Activated T-cell treated with anti-CD3 and anti-CD28 coated beads for 48 hours (primary cell): Measurements from ENCODE around the gene MRAP2.

Experiments used
- DNase-seq: peaks from one replicate; pipeline ENCODE4 v3.0.0-alpha.2; 2020; ENCODE audit warnings: low read depth

MRAP2 gene, protein sequence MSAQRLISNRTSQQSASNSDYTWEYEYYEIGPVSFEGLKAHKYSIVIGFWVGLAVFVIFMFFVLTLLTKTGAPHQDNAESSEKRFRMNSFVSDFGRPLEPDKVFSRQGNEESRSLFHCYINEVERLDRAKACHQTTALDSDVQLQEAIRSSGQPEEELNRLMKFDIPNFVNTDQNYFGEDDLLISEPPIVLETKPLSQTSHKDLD

GRCh38 chr6:84033523-84034451 lies at the start of gene MRAP2:
TSS of gene MRAP2 (plus strand) at chr6:84033772. CDS start at chr6:84055319, 21,547 bp downstream.
- DNase-seq: peak; percentile 4

- no peak for DNase-seq
Observed at GRCh38 chr6:83984411-83984810, 49.2 kb upstream of the MRAP2 start.

DNA sequence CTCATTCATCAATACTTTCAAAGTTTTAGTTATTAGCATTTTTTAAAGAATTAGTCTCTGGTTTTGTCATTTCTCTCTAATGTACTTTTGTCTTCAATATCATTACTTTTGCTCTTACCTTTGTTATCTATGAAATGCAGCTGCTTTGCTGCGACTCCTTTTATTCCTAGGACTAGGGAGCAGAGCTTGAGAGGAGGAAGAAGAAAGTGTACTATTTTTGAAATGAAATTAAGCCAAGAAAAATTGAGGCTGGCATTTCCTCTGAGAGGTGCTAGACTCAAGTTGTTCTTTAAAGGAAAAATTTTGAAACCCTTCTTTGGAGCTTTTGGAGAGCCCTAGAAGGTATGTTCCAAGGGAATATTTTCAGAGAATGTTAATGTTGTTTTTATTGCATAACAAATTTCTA lies 48.3 kb upstream of the MRAP2 start:
- DNase-seq: no peak

- DNase-seq: no peak
Observed at GRCh38 chr6:83985715-83986114, 47.9 kb upstream of the MRAP2 start.

GRCh38 chr6:83998021-83998584 lies 35.5 kb upstream of the MRAP2 start:
- no peak for DNase-seq

GRCh38 chr6:84001119-84001518 lies 32.5 kb upstream of the MRAP2 start:
- DNase-seq: no peak

DNA sequence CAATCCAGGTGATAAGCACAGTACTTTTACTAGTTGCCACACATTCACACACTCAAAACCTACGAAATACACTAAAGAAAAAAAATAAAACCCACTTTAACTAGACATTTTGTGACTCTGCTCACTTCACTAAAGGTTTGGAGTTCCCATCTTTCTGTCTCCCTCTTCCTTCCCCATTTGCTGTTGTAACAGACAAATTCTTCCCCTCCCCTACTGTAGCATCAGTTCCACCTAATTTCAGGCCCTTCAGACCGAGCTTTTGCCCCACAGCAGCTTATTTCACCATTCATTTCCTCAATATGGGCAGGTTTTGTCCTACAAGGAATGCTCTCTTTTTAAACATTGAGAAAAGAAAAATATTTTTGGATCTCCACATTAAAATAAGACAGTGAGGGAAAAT lies 31.3 kb upstream of the MRAP2 start:
- no peak for DNase-seq

GRCh38 chr6:84003131-84003530 lies 30.4 kb upstream of the MRAP2 start:
- DNase-seq: no peak

DNA sequence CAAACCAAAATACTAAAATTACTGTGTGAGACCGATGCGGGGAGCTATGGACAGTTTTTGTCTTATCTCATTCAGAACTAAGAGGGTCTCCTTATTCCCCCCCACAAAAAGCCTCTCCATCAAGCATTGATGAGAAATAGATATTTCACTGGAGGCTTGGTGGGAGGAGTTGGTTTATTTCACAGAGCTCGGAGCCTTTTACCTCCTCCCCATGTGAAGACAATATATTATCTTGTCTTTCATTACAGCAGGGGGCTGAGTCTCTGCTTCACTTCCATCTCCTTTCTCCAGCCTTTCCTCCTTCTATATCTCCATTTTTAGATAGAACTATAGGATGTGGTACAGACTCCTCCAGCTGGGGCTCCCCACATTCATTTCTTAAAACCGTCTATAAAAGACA lies 29.9 kb upstream of the MRAP2 start:
- DNase-seq: no peak

- no peak for DNase-seq
Observed at GRCh38 chr6:84007871-84008270, 25.7 kb upstream of the MRAP2 start.

- DNase-seq: no peak
Observed at GRCh38 chr6:84013354-84013753, 20.2 kb upstream of the MRAP2 start.

GRCh38 chr6:84013931-84014330 lies 19.6 kb upstream of the MRAP2 start:
- DNase-seq: no peak

GRCh38 chr6:84016029-84016428 lies 17.5 kb upstream of the MRAP2 start:
- no peak for DNase-seq

GRCh38 chr6:84017709-84018452 lies 15.7 kb upstream of the MRAP2 start:
- DNase-seq: no peak

DNA sequence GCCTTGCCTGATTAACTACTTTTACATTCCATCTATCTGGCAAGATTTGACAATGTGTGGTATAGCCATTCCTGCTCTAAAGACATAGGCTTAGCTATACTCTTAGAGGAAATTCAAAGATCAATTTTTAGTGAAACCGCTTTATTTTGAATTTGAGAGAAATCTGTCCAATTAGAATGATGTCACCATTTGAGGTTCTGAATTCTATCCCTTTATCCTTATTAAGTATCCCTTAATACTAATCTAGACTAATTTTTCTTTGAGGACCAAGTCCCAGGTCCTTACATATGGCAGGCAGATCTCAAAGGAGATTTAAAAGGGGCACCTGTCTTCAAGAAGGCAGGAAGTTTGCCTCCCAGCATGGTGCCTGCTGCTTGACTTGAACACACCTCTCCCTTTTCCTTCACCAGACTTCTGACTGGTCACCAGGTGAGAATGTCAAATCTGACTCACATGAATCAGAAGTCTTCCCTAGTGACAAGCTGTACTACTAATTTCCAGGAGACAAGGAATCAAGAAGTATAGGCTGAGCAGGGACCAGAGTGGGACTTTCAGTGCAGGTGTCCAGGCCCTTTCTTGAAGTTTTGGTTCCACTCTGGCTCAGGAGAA lies 15.0 kb upstream of the MRAP2 start:
- no peak for DNase-seq

- DNase-seq: no peak
Observed at GRCh38 chr6:84019141-84019841, 14.3 kb upstream of the MRAP2 start.

DNA sequence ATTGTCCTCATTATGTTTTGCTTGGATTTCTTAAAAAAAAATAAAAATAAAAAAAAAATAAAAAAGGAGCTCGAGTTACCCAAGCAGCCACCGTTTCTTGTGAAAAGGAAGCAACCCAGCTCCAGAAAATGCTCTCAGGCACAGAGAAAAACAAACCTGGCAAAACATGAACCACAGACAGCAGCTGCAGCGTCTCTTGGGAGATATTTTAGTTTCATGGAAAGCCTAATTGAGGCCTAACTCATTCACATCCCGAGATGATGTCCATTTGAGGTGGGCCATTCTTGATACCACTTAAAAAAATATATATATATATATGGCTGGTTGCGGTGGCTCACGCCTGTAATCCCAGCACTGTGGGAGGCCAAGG lies 13.7 kb upstream of the MRAP2 start:
- no peak for DNase-seq

- no peak for DNase-seq
Observed at GRCh38 chr6:84021625-84022024, 11.9 kb upstream of the MRAP2 start.

GRCh38 chr6:84026721-84027164 lies 6.8 kb upstream of the MRAP2 start:
- no peak for DNase-seq

DNA sequence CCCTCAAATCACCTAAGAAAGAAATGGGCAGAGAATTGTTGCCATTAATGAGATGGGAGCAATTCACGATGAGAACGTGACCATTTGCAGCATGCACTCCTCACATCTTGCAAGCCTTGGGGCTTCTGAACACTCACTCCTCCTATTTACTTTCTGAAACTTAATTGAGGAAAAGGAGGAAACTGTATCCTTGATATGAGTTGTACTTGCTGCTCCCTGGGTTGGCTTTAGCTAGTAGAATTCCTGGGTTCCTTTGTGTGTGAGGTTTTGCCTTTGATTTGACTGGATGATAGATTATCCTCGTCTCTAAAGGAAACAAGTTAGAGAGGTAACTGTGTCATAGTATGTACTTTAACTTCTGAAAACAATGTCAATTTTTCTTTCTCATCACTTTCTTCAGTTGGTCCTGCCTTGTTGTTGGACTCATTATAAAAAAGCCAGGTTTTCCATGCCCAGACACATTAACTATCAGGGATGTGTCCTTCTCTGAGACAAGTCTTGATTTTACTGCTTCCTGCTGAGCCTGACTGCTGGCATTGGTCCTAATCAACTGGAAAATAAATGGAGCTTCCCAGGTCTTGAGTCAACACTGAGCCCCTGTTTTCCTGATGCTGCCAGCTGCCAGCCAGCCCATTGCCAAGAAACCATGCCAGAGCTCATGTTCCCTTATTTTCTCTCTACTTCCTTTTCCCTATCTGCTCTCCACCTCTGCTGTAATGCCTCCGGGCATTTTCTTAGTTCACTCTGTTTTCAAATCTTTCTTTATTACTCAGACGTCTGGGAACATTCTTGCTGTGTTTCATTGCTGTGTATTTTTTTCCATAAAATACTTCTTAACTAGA lies 6.0 kb upstream of the MRAP2 start:
- no peak for DNase-seq
